Endothelial cell of umbilical vein (primary cell): ENCODE results near the gene EFEMP1. TPM values are rescaled to one million over a fixed set of nuclear protein-coding genes. Genes with fewer than 3 reads are reported as not detected.

ENCODE experiments used
- BruUV-seq: library from RNA; stranded (reverse); fragments of 400-500 nt; replicated peaks from 2 replicates; lab custom pipeline; 2021; lab: Mats Ljungman, UMichigan
- CTCF ChIA-PET: fragments of 300-600, 350-600 bp; sonication (Branson Sonifier 250); formaldehyde crosslinking; loops from one replicate; lab custom pipeline; 2021; ENCODE audit warnings: antibody characterized with exemption, inconsistent platforms; lab: Charles Lee
- POLR2A ChIA-PET: fragments of 300-600, 350-600 bp; sonication (Branson Sonifier 250); formaldehyde crosslinking; loops from one replicate; lab custom pipeline; 2021; ENCODE audit warnings: antibody characterized with exemption, inconsistent platforms; lab: Charles Lee
- DNase-seq: peaks from one replicate; pipeline ENCODE4 v3.0.0-alpha.2; 2011; ENCODE audit warnings: low read depth, low spot score
- FAIRE-seq: peaks from 2 replicates; lab custom pipeline; 2011; peaks lifted over from hg19 to GRCh38; lab: Jason Lieb, UNC
- H2AFZ ChIP-seq: 2 replicates; pipeline ENCODE4 v1.6.0; 2012; ENCODE audit warnings: low read depth, low read length, control low read depth, inconsistent platforms
- H3K27ac ChIP-seq: 2 replicates; pipeline ENCODE4 v1.5.1; 2011; ENCODE audit warnings: low read depth, mild to moderate bottlenecking, control low read depth, low read length, moderate library complexity; ENCODE audit not compliant: insufficient read depth
- H3K27me3 ChIP-seq, 2 experiments: 2 replicates each; pipeline versions ENCODE4 v1.6.0 to v1.6.1; 2011; ENCODE audit warnings: low read length in 2 of 2, mixed read lengths in 1 of 2; ENCODE audit not compliant: control insufficient read depth in 2 of 2, insufficient read depth in 2 of 2
- H3K36me3 ChIP-seq, 2 experiments: 2 replicates in 1 of 2; 3 replicates in 1 of 2; pipeline ENCODE4 v1.5.1; 2011; ENCODE audit warnings: low read length in 2 of 2, mild to moderate bottlenecking in 1 of 2, moderate library complexity in 1 of 2; ENCODE audit not compliant: control insufficient read depth in 2 of 2, insufficient read depth in 2 of 2; ENCODE audit errors: extremely low read depth in 1 of 2
- H3K4me1 ChIP-seq: 3 replicates; pipeline ENCODE4 v1.5.1; 2011; ENCODE audit warnings: mild to moderate bottlenecking, low read length; ENCODE audit not compliant: control insufficient read depth, insufficient read depth; ENCODE audit errors: extremely low read depth
- H3K4me2 ChIP-seq: 2 replicates; pipeline ENCODE4 v1.6.1; 2011; ENCODE audit warnings: low read length, control low read depth, mixed read lengths; ENCODE audit not compliant: insufficient read depth
- H3K4me3 ChIP-seq, 3 experiments: fragments of 200-600 bp in 1 of 3; sonication (generic), shearing (Covaris generic) in 1 of 3; replicated peaks in 1 of 3; 2 replicates each; pipeline ENCODE4 v1.5.1; 2011 to 2016; ENCODE audit warnings: control low read depth in 3 of 3, low read length in 3 of 3, mild to moderate bottlenecking in 2 of 3, inconsistent platforms in 1 of 3, low read depth in 1 of 3, moderate library complexity in 1 of 3; ENCODE audit not compliant: insufficient read depth in 1 of 3
- H3K79me2 ChIP-seq: 2 replicates; pipeline ENCODE4 v1.6.0; 2012; ENCODE audit warnings: low read length, inconsistent platforms; ENCODE audit not compliant: control insufficient read depth, insufficient read depth
- H3K9ac ChIP-seq: replicated peaks from 2 replicates; pipeline ENCODE3; 2011; ENCODE audit warnings: low read length, control low read depth; ENCODE audit not compliant: insufficient read depth; ENCODE audit errors: extremely low read depth
- H3K9me1 ChIP-seq: replicated peaks from 3 replicates; pipeline ENCODE4 v1.6.0; 2011; ENCODE audit warnings: mild to moderate bottlenecking, low read length; ENCODE audit not compliant: control insufficient read depth, insufficient read depth; ENCODE audit errors: extremely low read depth
- H3K9me3 ChIP-seq: replicated peaks from 2 replicates; pipeline ENCODE4 v1.5.1; 2012; ENCODE audit warnings: low read length, inconsistent platforms; ENCODE audit not compliant: control insufficient read depth, insufficient read depth
- H4K20me1 ChIP-seq: replicated peaks from 2 replicates; pipeline ENCODE3; 2011; ENCODE audit warnings: mild to moderate bottlenecking, low read length; ENCODE audit not compliant: control insufficient read depth, insufficient read depth; ENCODE audit errors: extremely low read depth
- CTCF ChIP-seq, 2 donors: IDR thresholded peaks; 1 replicate in 1 of 2; 2 replicates in 1 of 2; pipeline ENCODE4 v1.5.1; 2011; ENCODE audit warnings: low read length in 2 of 2, mild to moderate bottlenecking in 2 of 2, moderate library complexity in 2 of 2, control low read depth in 1 of 2, inconsistent platforms in 1 of 2, low read depth in 1 of 2; ENCODE audit not compliant: insufficient read depth in 1 of 2; ENCODE audit errors: extremely low read depth in 1 of 2
- EZH2 ChIP-seq: IDR thresholded peaks from 2 replicates; pipeline ENCODE4 v1.6.1; 2012; ENCODE audit warnings: borderline replicate concordance, low read depth, mild to moderate bottlenecking, moderate library complexity, low read length, inconsistent platforms; ENCODE audit not compliant: severe bottlenecking
- FOS ChIP-seq: IDR thresholded peaks from 2 replicates; pipeline ENCODE4 v1.6.1; 2011; ENCODE audit warnings: mild to moderate bottlenecking, low read length, moderate library complexity, borderline replicate concordance; ENCODE audit not compliant: insufficient read depth
- GATA2 ChIP-seq: IDR thresholded peaks from 2 replicates; pipeline ENCODE4 v1.7.0; 2011; ENCODE audit warnings: low read depth, mild to moderate bottlenecking, moderate library complexity, mixed read lengths, low read length; ENCODE audit not compliant: insufficient read length, insufficient read depth
- JUN ChIP-seq: IDR thresholded peaks from 2 replicates; pipeline ENCODE4 v1.6.1; 2011; ENCODE audit warnings: borderline replicate concordance, low read depth; ENCODE audit not compliant: insufficient read length, insufficient read depth
- MYC ChIP-seq: IDR thresholded peaks from one replicate; pipeline ENCODE4 v1.6.1; 2011; ENCODE audit warnings: mild to moderate bottlenecking, low read depth, low read length
- POLR2A ChIP-seq: IDR thresholded peaks from 2 replicates; pipeline ENCODE4 v1.6.1; 2012; ENCODE audit warnings: low read depth, mild to moderate bottlenecking, control low read depth, low read length
- POLR2AphosphoS5 ChIP-seq: IDR thresholded peaks from 2 replicates; pipeline ENCODE4 v1.6.1; 2012; ENCODE audit warnings: low read depth, mild to moderate bottlenecking, control low read depth, low read length, moderate library complexity; ENCODE audit not compliant: insufficient read depth
- dilution Hi-C: fragments of 300-500 bp; cut with MboI; formaldehyde crosslinking; loops from one replicate; pipeline ENCODE4 v1.15.0; 2019; ENCODE audit warnings: low sequenced_read_pairs; ENCODE audit not compliant: extremely low pct_ligation_motif_present
- intact Hi-C: fragments of 100-400 bp; cut with micrococcal nuclease; formaldehyde crosslinking; loops from one replicate; pipeline ENCODE4 v1.10.0; 2022
- polyA plus RNA-seq, 4 experiments: library from polyadenylated mRNA; depleted of rRNA in 3 of 4; stranded (reverse) in 3 of 4; unstranded in 1 of 4; fragments of >200 nt; gene quantifications; 2 replicates each; pipeline versions ENCODE4 v1.2.1 to v1.2.3, GENCODE V29; 2011 to 2012; ENCODE audit warnings: missing spikeins in 1 of 4
- total RNA-seq: library from RNA; stranded (reverse); gene quantifications from 2 replicates; pipeline ENCODE4 v1.2.3, GENCODE V29; 2021

The EFEMP1 gene
- total and polyA plus RNA-seq, 2 donors (not counting 3 experiments of a cell fraction or from before 2014, with no cell fraction given) = 2,981 to 11,813 TPM

GRCh38 chr2:55916473-55917049 lies 7.0 kb downstream of the EFEMP1 start:
- peak; percentile 83 for TF ChIP-seq GATA2
- TF ChIP-seq POLR2A = no peak
- no peak for TF ChIP-seq EZH2
- TF ChIP-seq FOS = no peak
- no peak for TF ChIP-seq MYC
- ChIA-PET POLR2A (interaction anchor here (0.9 to 1.2 kb wide), 3 partner anchors 15 to 48 kb away, joined by 3 read pairs; no protein-coding TSS in a partner anchor), CTCF (interaction anchor here (1.4 to 4.3 kb wide), 2 partner anchors 45 to 93 kb away, joined by 6 to 25 read pairs; no protein-coding TSS in a partner anchor)
- Histone ChIP-seq H3K79me2 (peaks cover 100% of the 10 kb centered on the region), H4K20me1 (no peaks in the 10 kb centered on the region), H3K4me3 (peak overlapping the region in 2 of 3 experiments; percentile 57 to 97), H3K27ac (peak overlapping the region; percentile 82), H3K4me1 (peaks cover 91% of the 10 kb centered on the region), H3K36me3 (peaks cover 39 to 62% of the 10 kb centered on the region in 2 experiments), H3K27me3 (no peaks in the 10 kb centered on the region), H3K9ac (peak overlapping the region; percentile 98), H3K4me2 (peak overlapping the region; percentile 99), H2AFZ (no peak overlapping the region), H3K9me1 (no peaks in the 10 kb centered on the region), H3K9me3 (no peaks in the 10 kb centered on the region)
- dilution Hi-C loops (no loop called here), intact Hi-C loops (no loop called here)
- DNase-seq (peak; percentile 80), FAIRE-seq (no peak)
- BruUV-seq = no TSS peak

GRCh38 chr2:55914786-55915185 lies 8.8 kb downstream of the EFEMP1 start:
- Histone ChIP-seq H3K4me2 (peak overlapping the region; percentile 99), H3K9me1 (no peaks in the 10 kb centered on the region), H3K27me3 (no peaks in the 10 kb centered on the region), H3K27ac (peak overlapping the region; percentile 82), H2AFZ (no peak overlapping the region), H3K9ac (peak overlapping the region; percentile 83), H3K79me2 (peaks cover 100% of the 10 kb centered on the region), H3K4me1 (peaks cover 92% of the 10 kb centered on the region), H4K20me1 (peaks cover 3% of the 10 kb centered on the region), H3K4me3 (peak overlapping the region; percentile 37 to 97 (median 57)), H3K36me3 (peaks cover 41 to 57% of the 10 kb centered on the region in 2 experiments), H3K9me3 (no peaks in the 10 kb centered on the region)
- CTCF ChIA-PET = interaction anchor here (1.0 to 1.1 kb wide), 2 partner anchors 13 to 46 kb away, joined by 4 to 5 read pairs; no protein-coding TSS in a partner anchor
- intact Hi-C loops (loop anchor here (1.0 kb wide), 2 partner anchors 47 to 95 kb away; no protein-coding TSS in a partner anchor), dilution Hi-C loops (no loop called here)
- FAIRE-seq = no peak
- POLR2A ChIA-PET = interaction anchor here (1.1 to 1.2 kb wide), 2 partner anchors 9 to 78 kb away, joined by 3 read pairs; partner anchors contain the start of gene EFEMP1
- peak; percentile 43 for DNase-seq
- TF ChIP-seq FOS (no peak), POLR2AphosphoS5 (peak; percentile 42), CTCF (IDR thresholded peaks at IDR 0.05; ENCODE audit: extremely low read depth in 1 of 2, insufficient read depth in 1 of 2, low read depth in 1 of 2, low read length in 2 of 2) (no peak), POLR2A (peak; percentile 62), GATA2 (no peak), MYC (no peak), EZH2 (no peak), JUN (no peak)
- BruUV-seq = no TSS peak
